ENCODE measurements around the gene ICAM5.
A peak's percentile ranks its signal among the peaks of the same experiment; 100 is the strongest.

ICAM5 gene

GRCh38 chr19:10283301-10284064, 6.3 kb upstream of the ICAM5 start:
- no peak for TF ChIP-seq CTCF (IDR thresholded peaks at IDR 0.05; ENCODE audit: borderline replicate concordance, insufficient read depth, low read depth, low read length)
- no peak overlapping the region for H3K4me3 ChIP-seq (ENCODE audit: low read depth, low read length)

- no peak for TF ChIP-seq CTCF (IDR thresholded peaks at IDR 0.05; ENCODE audit: borderline replicate concordance, insufficient read depth, low read depth, low read length)
- H3K4me3 ChIP-seq (ENCODE audit: low read depth, low read length), result no peak overlapping the region
Observed at GRCh38 chr19:10284065-10284959, 5.4 kb upstream of the ICAM5 start.

GRCh38 chr19:10284960-10285278, 4.8 kb upstream of the ICAM5 start:
- H3K4me3 ChIP-seq (ENCODE audit: low read depth, low read length), result no peak overlapping the region

GRCh38 chr19:10285393-10285792, 4.4 kb upstream of the ICAM5 start:
- H3K4me3 ChIP-seq (ENCODE audit: low read depth, low read length), result no peak overlapping the region
- TF ChIP-seq CTCF (IDR thresholded peaks at IDR 0.05; ENCODE audit: borderline replicate concordance, insufficient read depth, low read depth, low read length), result no peak

More at GRCh38 chr19:10284960-10285278, 4.8 kb upstream of the ICAM5 start:
- TF ChIP-seq CTCF (IDR thresholded peaks at IDR 0.05; ENCODE audit: borderline replicate concordance, insufficient read depth, low read depth, low read length), result no peak

GRCh38 chr19:10286803-10287737, 2.7 kb upstream of the ICAM5 start, which contains the start of gene ICAM4:
TSS of gene ICAM4 (plus strand) at chr19:10286955. CDS start at chr19:10287013, 58 bp downstream.
- TF ChIP-seq CTCF (IDR thresholded peaks at IDR 0.05; ENCODE audit: borderline replicate concordance, insufficient read depth, low read depth, low read length), result no peak
- H3K4me3 ChIP-seq (ENCODE audit: low read depth, low read length), result peak within 1 kb of the TSS; percentile 24

- H3K4me3 ChIP-seq (ENCODE audit: low read depth, low read length), result peak overlapping the region; percentile 30
- TF ChIP-seq CTCF (IDR thresholded peaks at IDR 0.05; ENCODE audit: borderline replicate concordance, insufficient read depth, low read depth, low read length), result no peak
Observed at GRCh38 chr19:10288662-10289166, 1.0 kb upstream of the ICAM5 start.

Data from GM12875 (cell line).